ENCODE data around the gene SMCO4. TPM values are rescaled to one million over a fixed set of nuclear protein-coding genes. Genes with fewer than 3 reads are reported as not detected.

Gene SMCO4
- total and polyA plus RNA-seq, 2 experiments from 2014 or later, result 42.2 to 49.0 TPM

DNA sequence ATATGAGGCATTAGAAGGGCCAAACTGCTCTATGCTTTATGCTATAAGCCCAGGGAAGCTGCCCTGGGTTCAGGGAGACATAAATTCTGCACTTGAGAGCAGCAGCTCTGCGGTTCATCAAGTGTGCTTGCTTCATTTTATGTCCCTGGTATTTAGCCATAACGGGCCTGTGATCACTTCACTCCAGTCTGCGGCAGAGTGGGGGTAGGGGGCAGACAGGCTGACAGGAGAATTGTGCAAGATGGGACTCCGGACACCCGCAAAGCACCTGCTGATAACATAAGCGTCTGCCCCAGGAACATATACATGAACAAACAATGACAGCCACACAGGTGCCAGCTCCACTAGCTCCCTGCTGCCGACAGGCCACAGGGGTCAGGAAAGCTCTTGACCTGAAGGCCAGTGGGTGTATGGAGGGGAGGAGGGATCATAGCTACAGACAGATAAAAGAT, 56.1 kb downstream of the SMCO4 start:
- Histone ChIP-seq H3K36me3 (ENCODE audit: insufficient read depth) (no peaks in the 10 kb centered on the region), H3K4me1 (ENCODE audit: insufficient read depth) (peaks cover 48% of the 10 kb centered on the region), H2AFZ (no peak overlapping the region), H3K27ac (ENCODE audit: low read depth) (no peak overlapping the region), H3F3A (replicated peaks; ENCODE audit: low read depth) (peaks cover 12% of the 10 kb centered on the region; the same call in 1 of the 2 replicates), H3K27me3 (ENCODE audit: insufficient read depth) (no peaks in the 10 kb centered on the region), H3K4me2 (no peak overlapping the region), H3K79me2 (replicated peaks; ENCODE audit: insufficient read depth) (peaks cover 22% of the 10 kb centered on the region; the same call in 1 of the 2 replicates), H4K20me1 (replicated peaks; ENCODE audit: insufficient read depth) (no peaks in the 10 kb centered on the region), H3K9me2 (ENCODE audit: insufficient read depth) (no peaks in the 10 kb centered on the region), H3K4me3 (no peak overlapping the region)
- Mint-ChIP-seq H3K9me3 (no peaks in the 10 kb centered on the region; the same call in 2 of the 3 replicates), H3K27me3 (ENCODE audit: insufficient read depth, low read depth, poor library complexity) (peaks cover 10% of the 10 kb centered on the region), H3K4me1 (peaks cover 41% of the 10 kb centered on the region), H3K27ac (no peak overlapping the region), H3K4me3 (no peak overlapping the region), H3K36me3 (ENCODE audit: low read depth) (peaks cover 3% of the 10 kb centered on the region; the same call in 2 of the 3 replicates)
- DNase-seq (ENCODE audit: low spot score) (no peak), ATAC-seq (peak; percentile 9; the same call in 2 of the 3 replicates)
- no peak for TF ChIP-seq ZNF114 (CRISPR knock-in tag; IDR thresholded peaks at IDR 0.05)
- TF ChIP-seq, protein P1, sequence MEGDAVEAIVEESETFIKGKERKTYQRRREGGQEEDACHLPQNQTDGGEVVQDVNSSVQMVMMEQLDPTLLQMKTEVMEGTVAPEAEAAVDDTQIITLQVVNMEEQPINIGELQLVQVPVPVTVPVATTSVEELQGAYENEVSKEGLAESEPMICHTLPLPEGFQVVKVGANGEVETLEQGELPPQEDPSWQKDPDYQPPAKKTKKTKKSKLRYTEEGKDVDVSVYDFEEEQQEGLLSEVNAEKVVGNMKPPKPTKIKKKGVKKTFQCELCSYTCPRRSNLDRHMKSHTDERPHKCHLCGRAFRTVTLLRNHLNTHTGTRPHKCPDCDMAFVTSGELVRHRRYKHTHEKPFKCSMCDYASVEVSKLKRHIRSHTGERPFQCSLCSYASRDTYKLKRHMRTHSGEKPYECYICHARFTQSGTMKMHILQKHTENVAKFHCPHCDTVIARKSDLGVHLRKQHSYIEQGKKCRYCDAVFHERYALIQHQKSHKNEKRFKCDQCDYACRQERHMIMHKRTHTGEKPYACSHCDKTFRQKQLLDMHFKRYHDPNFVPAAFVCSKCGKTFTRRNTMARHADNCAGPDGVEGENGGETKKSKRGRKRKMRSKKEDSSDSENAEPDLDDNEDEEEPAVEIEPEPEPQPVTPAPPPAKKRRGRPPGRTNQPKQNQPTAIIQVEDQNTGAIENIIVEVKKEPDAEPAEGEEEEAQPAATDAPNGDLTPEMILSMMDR (conservative IDR thresholded peaks at IDR 0.05; ENCODE audit: low read depth in 2 of 2), result no peak
- TF ChIP-seq JUNB (IDR thresholded peaks at IDR 0.05; ENCODE audit: unreplicated experiment), result no peak
- TF ChIP-seq, protein P2, sequence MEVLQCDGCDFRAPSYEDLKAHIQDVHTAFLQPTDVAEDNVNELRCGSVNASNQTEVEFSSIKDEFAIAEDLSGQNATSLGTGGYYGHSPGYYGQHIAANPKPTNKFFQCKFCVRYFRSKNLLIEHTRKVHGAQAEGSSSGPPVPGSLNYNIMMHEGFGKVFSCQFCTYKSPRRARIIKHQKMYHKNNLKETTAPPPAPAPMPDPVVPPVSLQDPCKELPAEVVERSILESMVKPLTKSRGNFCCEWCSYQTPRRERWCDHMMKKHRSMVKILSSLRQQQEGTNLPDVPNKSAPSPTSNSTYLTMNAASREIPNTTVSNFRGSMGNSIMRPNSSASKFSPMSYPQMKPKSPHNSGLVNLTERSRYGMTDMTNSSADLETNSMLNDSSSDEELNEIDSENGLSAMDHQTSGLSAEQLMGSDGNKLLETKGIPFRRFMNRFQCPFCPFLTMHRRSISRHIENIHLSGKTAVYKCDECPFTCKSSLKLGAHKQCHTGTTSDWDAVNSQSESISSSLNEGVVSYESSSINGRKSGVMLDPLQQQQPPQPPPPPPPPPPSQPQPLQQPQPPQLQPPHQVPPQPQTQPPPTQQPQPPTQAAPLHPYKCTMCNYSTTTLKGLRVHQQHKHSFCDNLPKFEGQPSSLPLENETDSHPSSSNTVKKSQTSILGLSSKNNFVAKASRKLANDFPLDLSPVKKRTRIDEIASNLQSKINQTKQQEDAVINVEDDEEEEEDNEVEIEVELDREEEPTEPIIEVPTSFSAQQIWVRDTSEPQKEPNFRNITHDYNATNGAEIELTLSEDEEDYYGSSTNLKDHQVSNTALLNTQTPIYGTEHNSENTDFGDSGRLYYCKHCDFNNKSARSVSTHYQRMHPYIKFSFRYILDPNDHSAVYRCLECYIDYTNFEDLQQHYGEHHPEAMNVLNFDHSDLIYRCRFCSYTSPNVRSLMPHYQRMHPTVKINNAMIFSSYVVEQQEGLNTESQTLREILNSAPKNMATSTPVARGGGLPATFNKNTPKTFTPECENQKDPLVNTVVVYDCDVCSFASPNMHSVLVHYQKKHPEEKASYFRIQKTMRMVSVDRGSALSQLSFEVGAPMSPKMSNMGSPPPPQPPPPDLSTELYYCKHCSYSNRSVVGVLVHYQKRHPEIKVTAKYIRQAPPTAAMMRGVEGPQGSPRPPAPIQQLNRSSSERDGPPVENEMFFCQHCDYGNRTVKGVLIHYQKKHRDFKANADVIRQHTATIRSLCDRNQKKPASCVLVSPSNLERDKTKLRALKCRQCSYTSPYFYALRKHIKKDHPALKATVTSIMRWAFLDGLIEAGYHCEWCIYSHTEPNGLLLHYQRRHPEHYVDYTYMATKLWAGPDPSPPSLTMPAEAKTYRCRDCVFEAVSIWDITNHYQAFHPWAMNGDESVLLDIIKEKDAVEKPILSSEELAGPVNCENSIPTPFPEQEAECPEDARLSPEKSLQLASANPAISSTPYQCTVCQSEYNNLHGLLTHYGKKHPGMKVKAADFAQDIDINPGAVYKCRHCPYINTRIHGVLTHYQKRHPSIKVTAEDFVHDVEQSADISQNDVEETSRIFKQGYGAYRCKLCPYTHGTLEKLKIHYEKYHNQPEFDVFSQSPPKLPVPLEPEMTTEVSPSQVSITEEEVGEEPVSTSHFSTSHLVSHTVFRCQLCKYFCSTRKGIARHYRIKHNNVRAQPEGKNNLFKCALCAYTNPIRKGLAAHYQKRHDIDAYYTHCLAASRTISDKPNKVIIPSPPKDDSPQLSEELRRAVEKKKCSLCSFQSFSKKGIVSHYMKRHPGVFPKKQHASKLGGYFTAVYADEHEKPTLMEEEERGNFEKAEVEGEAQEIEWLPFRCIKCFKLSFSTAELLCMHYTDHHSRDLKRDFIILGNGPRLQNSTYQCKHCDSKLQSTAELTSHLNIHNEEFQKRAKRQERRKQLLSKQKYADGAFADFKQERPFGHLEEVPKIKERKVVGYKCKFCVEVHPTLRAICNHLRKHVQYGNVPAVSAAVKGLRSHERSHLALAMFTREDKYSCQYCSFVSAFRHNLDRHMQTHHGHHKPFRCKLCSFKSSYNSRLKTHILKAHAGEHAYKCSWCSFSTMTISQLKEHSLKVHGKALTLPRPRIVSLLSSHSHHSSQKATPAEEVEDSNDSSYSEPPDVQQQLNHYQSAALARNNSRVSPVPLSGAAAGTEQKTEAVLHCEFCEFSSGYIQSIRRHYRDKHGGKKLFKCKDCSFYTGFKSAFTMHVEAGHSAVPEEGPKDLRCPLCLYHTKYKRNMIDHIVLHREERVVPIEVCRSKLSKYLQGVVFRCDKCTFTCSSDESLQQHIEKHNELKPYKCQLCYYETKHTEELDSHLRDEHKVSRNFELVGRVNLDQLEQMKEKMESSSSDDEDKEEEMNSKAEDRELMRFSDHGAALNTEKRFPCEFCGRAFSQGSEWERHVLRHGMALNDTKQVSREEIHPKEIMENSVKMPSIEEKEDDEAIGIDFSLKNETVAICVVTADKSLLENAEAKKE (CRISPR knock-in tag; IDR thresholded peaks at IDR 0.05), result no peak
- TF ChIP-seq ZNF331 (CRISPR knock-in tag; IDR thresholded peaks at IDR 0.05; ENCODE audit: low read depth), result no peak
- TF ChIP-seq CREB1 (CRISPR knock-in tag; IDR thresholded peaks at IDR 0.05; ENCODE audit: low read depth), result no peak
- no peak for TF ChIP-seq EZH2 (IDR thresholded peaks at IDR 0.05; ENCODE audit: low read depth, unreplicated experiment)
- no peak for TF ChIP-seq NANOG (IDR thresholded peaks at IDR 0.05; ENCODE audit: borderline replicate concordance)
- TF ChIP-seq STAT1 (IDR thresholded peaks at IDR 0.05; ENCODE audit: unreplicated experiment), result no peak
- TF ChIP-seq REST (IDR thresholded peaks at IDR 0.05; ENCODE audit: unreplicated experiment), result no peak
- TF ChIP-seq EZH2phosphoT487 (IDR thresholded peaks at IDR 0.05; ENCODE audit: unreplicated experiment), result no peak
- no peak for TF ChIP-seq POLR2AphosphoS5 (IDR thresholded peaks at IDR 0.05; ENCODE audit: low read depth)
- TF ChIP-seq, protein P3, sequence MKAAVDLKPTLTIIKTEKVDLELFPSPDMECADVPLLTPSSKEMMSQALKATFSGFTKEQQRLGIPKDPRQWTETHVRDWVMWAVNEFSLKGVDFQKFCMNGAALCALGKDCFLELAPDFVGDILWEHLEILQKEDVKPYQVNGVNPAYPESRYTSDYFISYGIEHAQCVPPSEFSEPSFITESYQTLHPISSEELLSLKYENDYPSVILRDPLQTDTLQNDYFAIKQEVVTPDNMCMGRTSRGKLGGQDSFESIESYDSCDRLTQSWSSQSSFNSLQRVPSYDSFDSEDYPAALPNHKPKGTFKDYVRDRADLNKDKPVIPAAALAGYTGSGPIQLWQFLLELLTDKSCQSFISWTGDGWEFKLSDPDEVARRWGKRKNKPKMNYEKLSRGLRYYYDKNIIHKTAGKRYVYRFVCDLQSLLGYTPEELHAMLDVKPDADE (IDR thresholded peaks at IDR 0.05), result no peak

All from GM23338 (cell line).